RWPE1 (cell line): ENCODE results near the gene SLC22A14.
"Not testable (repeated sequence)": the region's sequence is repeated elsewhere in the genome, so short reads cannot be mapped to it uniquely, and the experiment has no call there.

Source experiments
- CTCF ChIA-PET: fragments of 350-600 bp; sonication (Branson Sonifier 250); formaldehyde crosslinking; extraction: SDS; loops from one replicate; lab custom pipeline; 2021; lab: Yijun Ruan, JAX
- POLR2A ChIA-PET: fragments of 400-600 bp; formaldehyde crosslinking; extraction: SDS; loops from one replicate; lab custom pipeline; 2020; ENCODE audit warnings: antibody characterized with exemption; ENCODE audit not compliant: low non-redundant PET; lab: Yijun Ruan, JAX
- DNase-seq: peaks from one replicate; pipeline ENCODE4 v3.0.0; 2012; ENCODE audit warnings: low spot score
- H3K27ac ChIP-seq: fragments of 450-650 bp; 2 replicates; pipeline ENCODE4 v1.5.1; 2017
- TF ChIP-seq, protein P1 (sequence below): fragments of 450-650 bp; conservative IDR thresholded peaks from 2 replicates; pipeline ENCODE4 v1.5.1; 2017; ENCODE audit warnings: low read depth, mild to moderate bottlenecking

Gene SLC22A14, protein sequence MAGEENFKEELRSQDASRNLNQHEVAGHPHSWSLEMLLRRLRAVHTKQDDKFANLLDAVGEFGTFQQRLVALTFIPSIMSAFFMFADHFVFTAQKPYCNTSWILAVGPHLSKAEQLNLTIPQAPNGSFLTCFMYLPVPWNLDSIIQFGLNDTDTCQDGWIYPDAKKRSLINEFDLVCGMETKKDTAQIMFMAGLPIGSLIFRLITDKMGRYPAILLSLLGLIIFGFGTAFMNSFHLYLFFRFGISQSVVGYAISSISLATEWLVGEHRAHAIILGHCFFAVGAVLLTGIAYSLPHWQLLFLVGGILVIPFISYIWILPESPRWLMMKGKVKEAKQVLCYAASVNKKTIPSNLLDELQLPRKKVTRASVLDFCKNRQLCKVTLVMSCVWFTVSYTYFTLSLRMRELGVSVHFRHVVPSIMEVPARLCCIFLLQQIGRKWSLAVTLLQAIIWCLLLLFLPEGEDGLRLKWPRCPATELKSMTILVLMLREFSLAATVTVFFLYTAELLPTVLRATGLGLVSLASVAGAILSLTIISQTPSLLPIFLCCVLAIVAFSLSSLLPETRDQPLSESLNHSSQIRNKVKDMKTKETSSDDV

DNA sequence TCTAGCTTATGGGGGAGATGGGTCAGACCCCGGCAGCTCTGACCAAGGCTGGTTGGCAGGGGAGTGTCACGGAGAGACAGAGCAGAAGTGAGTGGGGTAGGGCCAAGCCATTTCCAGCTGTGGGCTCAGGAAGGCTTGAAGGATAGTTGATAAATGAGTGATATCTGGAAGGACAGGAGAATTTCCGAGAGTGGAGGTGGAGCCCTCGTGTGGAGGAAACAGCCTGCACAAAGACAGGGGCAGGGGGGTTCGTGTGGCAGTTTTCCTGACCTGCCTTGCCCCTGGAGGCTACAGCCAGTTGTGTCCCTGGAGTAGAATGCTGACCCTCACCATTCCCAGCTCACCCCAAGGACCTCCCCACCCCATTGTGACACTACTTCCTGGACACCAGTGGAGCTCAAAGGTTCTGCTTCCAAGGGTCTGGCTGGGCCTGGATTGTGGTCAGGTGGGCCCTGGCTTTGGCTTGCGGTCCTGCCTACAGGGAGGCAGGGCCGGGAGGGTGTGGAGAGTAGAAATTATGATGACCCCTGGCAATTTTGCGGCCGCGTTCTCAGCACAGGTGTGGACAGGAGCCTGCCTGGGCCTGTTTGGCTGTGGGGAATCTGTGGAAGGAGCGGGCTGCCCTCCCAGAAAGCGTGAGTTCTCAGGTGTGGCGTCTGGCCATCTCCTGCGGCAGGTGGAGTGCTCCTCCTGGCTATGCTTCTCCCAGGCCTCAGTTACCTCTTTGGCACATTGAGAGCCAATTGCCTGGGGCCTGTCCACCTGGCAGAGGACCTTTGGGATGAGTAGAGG is at the start of gene SLC22A14:
Gene SLC22A14 (plus strand): TSS at position 400 of the 792 bp plus-strand sequence. CDS start 23,733 bp downstream, outside the sequence.
- ChIA-PET CTCF (interaction anchor here (0.7 kb wide), 1 partner anchor 1133 kb away, joined by 4 read pairs; no protein-coding TSS in a partner anchor), POLR2A (no interaction called here)
- TF ChIP-seq, protein P1, sequence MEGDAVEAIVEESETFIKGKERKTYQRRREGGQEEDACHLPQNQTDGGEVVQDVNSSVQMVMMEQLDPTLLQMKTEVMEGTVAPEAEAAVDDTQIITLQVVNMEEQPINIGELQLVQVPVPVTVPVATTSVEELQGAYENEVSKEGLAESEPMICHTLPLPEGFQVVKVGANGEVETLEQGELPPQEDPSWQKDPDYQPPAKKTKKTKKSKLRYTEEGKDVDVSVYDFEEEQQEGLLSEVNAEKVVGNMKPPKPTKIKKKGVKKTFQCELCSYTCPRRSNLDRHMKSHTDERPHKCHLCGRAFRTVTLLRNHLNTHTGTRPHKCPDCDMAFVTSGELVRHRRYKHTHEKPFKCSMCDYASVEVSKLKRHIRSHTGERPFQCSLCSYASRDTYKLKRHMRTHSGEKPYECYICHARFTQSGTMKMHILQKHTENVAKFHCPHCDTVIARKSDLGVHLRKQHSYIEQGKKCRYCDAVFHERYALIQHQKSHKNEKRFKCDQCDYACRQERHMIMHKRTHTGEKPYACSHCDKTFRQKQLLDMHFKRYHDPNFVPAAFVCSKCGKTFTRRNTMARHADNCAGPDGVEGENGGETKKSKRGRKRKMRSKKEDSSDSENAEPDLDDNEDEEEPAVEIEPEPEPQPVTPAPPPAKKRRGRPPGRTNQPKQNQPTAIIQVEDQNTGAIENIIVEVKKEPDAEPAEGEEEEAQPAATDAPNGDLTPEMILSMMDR, result no peak
- 0 out of 2 replicates have a peak within 1 kb of the TSS, but pooled peaks have one; percentile 8 for H3K27ac ChIP-seq
- DNase-seq, result no peak

DNA sequence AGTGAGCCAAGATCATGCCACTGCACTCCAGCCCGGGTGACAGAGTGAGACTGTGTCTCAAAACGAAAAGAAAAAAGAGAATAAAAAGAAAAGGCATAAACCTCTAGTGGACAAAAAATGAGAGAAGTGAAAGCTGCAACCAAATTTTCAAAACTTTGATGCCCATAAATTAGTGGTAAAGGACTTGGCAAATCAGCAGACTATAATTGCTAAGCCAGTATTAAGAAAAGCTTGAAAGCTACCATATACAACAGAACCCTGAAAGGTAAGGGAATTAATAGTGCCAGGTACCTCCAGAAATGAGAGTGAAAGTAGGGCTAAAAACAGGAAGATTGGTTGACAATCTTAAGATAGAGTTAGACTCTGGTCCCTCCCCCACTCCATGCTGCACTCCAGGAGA is 49.4 kb upstream of the SLC22A14 start:
- H3K27ac ChIP-seq, result no peak overlapping the region
- TF ChIP-seq, protein P1, result no peak
- POLR2A ChIA-PET, result no interaction called here
- no peak for DNase-seq
- CTCF ChIA-PET, result interaction anchor here (0.7 kb wide), 1 partner anchor 977 kb away, joined by 3 read pairs; no protein-coding TSS in a partner anchor

DNA sequence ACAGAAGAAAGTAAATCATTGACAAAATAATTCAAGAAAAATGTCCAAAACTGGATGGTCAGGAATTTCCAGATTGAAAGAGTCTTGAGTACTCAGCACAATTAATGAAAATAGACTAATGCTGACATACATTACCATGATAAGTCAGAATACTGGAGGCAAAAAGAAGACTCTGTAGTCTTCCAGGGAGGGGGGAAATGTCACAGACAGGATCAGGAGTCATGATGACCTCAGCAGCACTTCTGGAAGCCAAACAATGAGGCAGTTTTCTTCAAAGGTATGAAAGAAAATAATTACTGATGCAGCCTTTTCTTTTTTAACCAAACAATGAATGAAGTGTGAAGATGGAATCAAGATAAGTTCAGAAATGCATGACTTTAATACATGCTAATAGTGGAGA is 46.6 kb upstream of the SLC22A14 start:
- POLR2A ChIA-PET, result no interaction called here
- no peak overlapping the region for H3K27ac ChIP-seq
- DNase-seq, result no peak
- CTCF ChIA-PET, result no interaction called here
- TF ChIP-seq, protein P1, result no peak

DNA sequence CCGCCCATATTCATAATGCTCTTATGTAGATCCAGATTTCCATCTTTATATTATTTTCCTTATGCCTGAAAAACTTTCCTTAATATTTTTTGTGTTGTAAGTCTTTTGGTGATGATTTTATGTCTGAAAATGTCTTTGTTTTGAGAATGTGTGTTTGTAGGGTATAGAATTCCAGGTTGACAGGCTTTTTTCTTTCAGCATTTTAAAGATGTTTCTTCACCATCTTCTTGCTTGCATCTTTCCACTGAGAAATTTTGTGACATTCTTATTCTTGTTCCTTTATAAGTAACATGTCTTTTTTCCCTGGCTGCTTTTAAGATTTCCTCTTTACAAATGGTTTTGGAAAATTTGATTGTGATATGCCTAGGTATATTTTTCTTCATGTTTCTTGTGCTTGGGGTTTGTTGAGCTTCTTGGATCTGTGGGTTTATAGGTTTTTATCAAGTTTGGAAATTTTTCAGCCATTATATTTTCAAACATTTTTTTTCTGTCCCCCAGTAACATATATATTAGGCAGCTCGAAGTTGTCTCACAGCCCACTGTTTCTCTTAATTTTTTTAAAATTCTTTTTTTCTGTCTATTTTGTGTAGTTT is 43.6 kb upstream of the SLC22A14 start:
- CTCF ChIA-PET, result no interaction called here
- no peak overlapping the region for H3K27ac ChIP-seq
- POLR2A ChIA-PET, result no interaction called here
- TF ChIP-seq, protein P1, result no peak
- no peak for DNase-seq

DNA sequence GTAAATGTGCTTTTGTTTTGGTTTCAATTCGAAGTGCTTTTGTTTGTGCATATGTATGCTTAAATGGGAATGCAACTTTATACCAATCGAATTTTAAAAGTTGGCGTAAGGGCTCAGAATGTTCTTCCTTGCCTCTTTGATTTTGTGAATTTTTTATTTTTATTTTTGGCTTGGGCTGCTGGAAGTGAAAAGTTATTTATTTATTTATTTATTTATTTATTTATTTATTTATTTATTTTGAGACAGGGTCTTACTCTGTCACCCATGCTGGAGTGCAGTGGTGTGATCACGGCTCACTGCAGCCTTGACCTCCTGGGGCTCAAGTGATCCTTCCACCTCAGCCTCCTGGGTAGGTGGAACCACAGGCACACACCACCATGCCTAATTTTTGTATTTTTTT is 39.3 kb upstream of the SLC22A14 start:
- CTCF ChIA-PET, DNase-seq, H3K27ac ChIP-seq, POLR2A ChIA-PET: not testable (repeated sequence)

DNA sequence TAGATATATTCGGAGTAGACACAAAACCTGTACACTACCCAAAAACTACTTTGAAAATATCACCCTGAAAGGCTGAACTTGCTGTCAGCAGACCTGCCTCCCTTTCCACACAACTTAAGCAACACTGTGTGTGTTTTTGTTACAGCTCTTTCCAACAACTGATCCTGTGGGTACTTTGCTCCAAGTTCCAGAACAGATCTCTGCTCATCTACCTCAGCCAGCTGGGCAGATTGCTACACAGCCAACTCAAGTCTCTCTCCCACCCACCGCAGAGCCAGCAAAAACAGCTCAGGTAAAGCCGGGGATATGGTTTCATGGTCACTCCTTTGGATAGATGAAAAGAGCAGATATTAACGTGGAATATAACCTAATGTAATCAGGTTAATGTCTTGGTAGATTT is 36.2 kb upstream of the SLC22A14 start:
- TF ChIP-seq, protein P1, result no peak
- ChIA-PET POLR2A (no interaction called here), CTCF (no interaction called here)
- DNase-seq, result no peak
- no peak overlapping the region for H3K27ac ChIP-seq
